Measurements from ENCODE around the gene PAM16.
A peak's percentile ranks its signal among the peaks of the same experiment; 100 is the strongest.

PAM16 gene

DNA sequence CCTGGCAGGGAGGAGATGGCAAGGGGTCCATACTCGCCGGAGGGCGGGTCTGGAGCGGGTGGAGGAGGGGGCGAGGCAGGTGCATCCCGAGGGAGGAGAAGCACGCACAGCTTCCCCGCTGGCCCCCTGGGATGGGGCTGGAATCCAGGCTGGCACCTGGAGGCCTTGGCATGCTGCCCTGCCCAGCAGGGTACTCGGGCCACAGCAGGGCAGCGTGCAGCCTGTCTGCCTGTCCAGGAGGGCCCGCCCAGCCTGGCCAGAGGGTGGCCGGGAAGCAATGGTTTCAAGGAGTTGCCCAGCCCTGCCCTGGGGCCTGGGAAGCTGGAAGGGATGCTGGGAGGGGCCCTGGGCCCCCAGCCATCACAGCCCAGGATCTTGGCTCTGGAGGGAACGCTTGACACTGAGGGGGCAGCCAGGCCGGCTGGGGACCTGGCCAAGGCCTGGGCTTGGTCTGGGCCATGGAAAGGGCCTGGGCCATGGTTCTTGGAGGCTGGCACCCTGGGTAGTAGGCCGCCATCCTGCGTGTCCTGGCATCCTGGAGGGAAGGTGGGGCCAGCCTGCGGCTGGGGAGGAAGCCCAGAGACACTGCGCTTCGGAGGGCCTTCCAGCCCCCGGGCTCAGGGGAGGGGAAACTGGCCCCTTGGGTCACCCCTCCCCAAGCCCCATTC lies 34.1 kb downstream of the PAM16 start:
- H3K27ac Mint-ChIP-seq, result no peak overlapping the region
- H3K4me3 Mint-ChIP-seq, result peak overlapping the region; percentile 50
- peaks cover 26% of the 10 kb centered on the region for H3K4me1 Mint-ChIP-seq
- peaks cover 6% of the 10 kb centered on the region for H3K36me3 Mint-ChIP-seq
- no peak for DNase-seq (ENCODE audit: low spot score in 2 of 2)
- ATAC-seq, result no peak
- H3K9me3 Mint-ChIP-seq, result no peaks in the 10 kb centered on the region

- no peak for ATAC-seq
Observed at GRCh38 chr16:4316108-4316863, 34.8 kb downstream of the PAM16 start.

GRCh38 chr16:4315186-4316107 lies 35.7 kb downstream of the PAM16 start, which contains the start of gene GLIS2:
Gene GLIS2 (plus strand): TSS chr16:4316067. CDS start chr16:4332281, 16,214 bp downstream.
- Mint-ChIP-seq H3K27ac (peak within 1 kb of the TSS; percentile 70), H3K4me1 (peaks cover 26% of the 10 kb centered on the region), H3K4me3 (peak within 1 kb of the TSS; percentile 83), H3K9me3 (no peaks in the 10 kb centered on the region), H3K36me3 (peaks cover 6% of the 10 kb centered on the region)
- DNase-seq (ENCODE audit: low spot score in 2 of 2) (peak; percentile 41 to 65), ATAC-seq (peak; percentile 61)

More at GRCh38 chr16:4316108-4316863, 34.8 kb downstream of the PAM16 start:
- Mint-ChIP-seq H3K36me3 (peaks cover 6% of the 10 kb centered on the region), H3K4me1 (peaks cover 26% of the 10 kb centered on the region), H3K9me3 (no peaks in the 10 kb centered on the region), H3K4me3 (peak overlapping the region; percentile 50), H3K27ac (no peak overlapping the region)
- DNase-seq (ENCODE audit: low spot score in 2 of 2), result no peak

- Mint-ChIP-seq H3K27ac (peak overlapping the region; percentile 70), H3K4me1 (peaks cover 24% of the 10 kb centered on the region), H3K4me3 (peak overlapping the region; percentile 83), H3K9me3 (no peaks in the 10 kb centered on the region), H3K36me3 (peaks cover 6% of the 10 kb centered on the region)
- DNase-seq (ENCODE audit: low spot score in 2 of 2), result no peak
- ATAC-seq, result no peak
Observed at GRCh38 chr16:4314532-4315185, 36.5 kb downstream of the PAM16 start.

GRCh38 chr16:4313563-4314531 lies 37.3 kb downstream of the PAM16 start:
- Mint-ChIP-seq H3K9me3 (no peaks in the 10 kb centered on the region), H3K4me1 (peaks cover 22% of the 10 kb centered on the region), H3K4me3 (peak overlapping the region; percentile 83), H3K36me3 (peaks cover 6% of the 10 kb centered on the region), H3K27ac (peak overlapping the region; percentile 70)
- DNase-seq (ENCODE audit: low spot score in 2 of 2), result peak in 1 of 2 donors; percentile 64
- ATAC-seq, result no peak

- ATAC-seq (no peak), DNase-seq (ENCODE audit: low spot score in 2 of 2) (peak in 1 of 2 donors; percentile 61)
- H3K27ac Mint-ChIP-seq, result no peak overlapping the region
- peaks cover 33% of the 10 kb centered on the region for H3K4me1 Mint-ChIP-seq
- peaks cover 15% of the 10 kb centered on the region for H3K36me3 Mint-ChIP-seq
- no peak overlapping the region for H3K4me3 Mint-ChIP-seq
- H3K9me3 Mint-ChIP-seq, result peaks cover 3% of the 10 kb centered on the region
Observed at GRCh38 chr16:4309833-4310266, 41.3 kb downstream of the PAM16 start.

GRCh38 chr16:4309102-4309832 lies 41.9 kb downstream of the PAM16 start:
- peaks cover 10% of the 10 kb centered on the region for H3K36me3 Mint-ChIP-seq
- H3K4me1 Mint-ChIP-seq, result peaks cover 27% of the 10 kb centered on the region
- H3K4me3 Mint-ChIP-seq, result peak overlapping the region; percentile 93
- ATAC-seq (no peak), DNase-seq (ENCODE audit: low spot score in 2 of 2) (peak in 1 of 2 donors; percentile 48)
- H3K27ac Mint-ChIP-seq, result no peak overlapping the region
- peaks cover 3% of the 10 kb centered on the region for H3K9me3 Mint-ChIP-seq

DNA sequence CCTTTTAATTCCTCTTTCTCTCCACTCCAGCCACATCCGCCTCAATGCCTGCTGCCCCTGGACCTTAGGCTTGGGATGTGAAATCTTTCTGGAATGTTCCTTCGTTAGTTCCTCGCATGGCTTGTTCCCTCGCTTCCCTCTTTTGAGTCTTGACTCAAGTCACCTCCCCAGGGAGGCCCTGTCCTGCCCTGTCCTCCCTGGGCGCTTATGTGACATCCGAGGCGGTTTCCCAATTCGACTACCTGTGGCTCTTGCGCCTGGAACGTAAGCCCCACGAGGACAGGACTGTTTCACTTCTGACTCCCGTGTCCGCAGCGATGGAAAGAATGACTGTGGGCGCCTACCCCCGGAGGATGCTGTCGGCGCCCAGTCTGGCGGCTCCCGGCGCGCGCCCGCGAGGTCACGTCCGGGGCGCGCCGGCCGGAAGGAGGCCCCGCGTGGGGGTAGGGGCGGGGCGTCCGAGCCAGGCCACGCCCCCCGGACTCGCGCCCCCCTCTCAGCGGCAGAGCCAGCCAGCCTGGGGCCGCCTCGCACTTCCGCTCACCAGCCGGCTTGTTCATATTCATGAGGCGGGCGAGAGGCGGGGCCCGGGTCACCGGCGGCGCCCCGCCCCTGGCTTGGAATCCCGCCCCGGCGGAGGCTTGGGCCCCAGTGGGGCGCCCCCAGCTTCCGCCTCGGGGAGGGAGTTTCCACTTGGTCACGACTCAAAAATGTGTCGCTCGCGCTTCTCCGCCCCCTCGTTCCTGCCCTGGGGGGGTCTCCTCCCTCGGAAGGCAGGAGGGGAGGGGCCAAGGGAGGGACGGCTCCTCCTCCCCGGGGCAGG lies 43.7 kb downstream of the PAM16 start:
- peak overlapping the region; percentile 98 for H3K27ac Mint-ChIP-seq
- H3K4me3 Mint-ChIP-seq, result peak overlapping the region; percentile 93
- DNase-seq (ENCODE audit: low spot score in 2 of 2) (peak; percentile 94 to 97), ATAC-seq (peak; percentile 95)
- peaks cover 28% of the 10 kb centered on the region for H3K4me1 Mint-ChIP-seq
- peaks cover 10% of the 10 kb centered on the region for H3K36me3 Mint-ChIP-seq
- peaks cover 3% of the 10 kb centered on the region for H3K9me3 Mint-ChIP-seq

DNA sequence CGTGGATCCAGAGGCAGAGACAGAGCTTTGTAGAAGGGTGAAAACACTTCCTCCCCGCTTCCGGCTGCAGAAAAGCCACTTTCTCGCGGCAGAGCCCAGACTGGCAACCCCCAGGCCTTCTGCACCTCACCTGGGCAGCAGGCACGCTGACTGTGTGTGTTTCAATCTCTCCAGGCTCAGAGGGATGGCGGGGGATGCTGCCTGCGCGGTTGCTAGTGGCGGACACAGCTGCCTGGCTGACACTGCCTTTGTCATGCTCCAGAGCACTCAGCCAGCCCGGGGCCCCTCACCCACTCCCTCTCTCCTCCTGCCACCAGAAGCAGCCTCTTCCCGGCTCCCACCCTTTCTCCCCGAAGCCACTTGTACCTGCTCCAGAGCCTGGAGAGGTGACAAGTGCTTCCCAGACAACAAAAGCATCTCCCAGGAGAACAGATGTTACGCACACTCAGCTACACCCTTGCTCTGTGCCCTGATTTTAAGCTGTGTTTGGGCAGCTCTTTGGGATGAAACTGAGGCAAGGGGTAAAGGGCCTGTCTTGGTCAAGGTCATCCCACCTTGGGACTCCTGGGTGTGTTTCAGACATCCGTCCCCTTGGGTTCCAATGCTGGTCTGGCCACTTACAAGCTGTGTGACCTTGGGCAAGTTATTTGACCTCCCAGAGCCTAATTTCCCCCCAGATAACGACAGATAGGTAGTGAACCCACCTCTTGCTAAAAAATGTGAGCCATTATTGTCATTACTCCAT lies 44.5 kb downstream of the PAM16 start:
- Mint-ChIP-seq H3K27ac (peak overlapping the region; percentile 98), H3K4me3 (peak overlapping the region; percentile 93), H3K4me1 (peaks cover 28% of the 10 kb centered on the region), H3K36me3 (peaks cover 10% of the 10 kb centered on the region), H3K9me3 (peaks cover 3% of the 10 kb centered on the region)
- ATAC-seq, result peak; percentile 6
- peak in 1 of 2 donors; percentile 56 for DNase-seq (ENCODE audit: low spot score in 2 of 2)

DNA sequence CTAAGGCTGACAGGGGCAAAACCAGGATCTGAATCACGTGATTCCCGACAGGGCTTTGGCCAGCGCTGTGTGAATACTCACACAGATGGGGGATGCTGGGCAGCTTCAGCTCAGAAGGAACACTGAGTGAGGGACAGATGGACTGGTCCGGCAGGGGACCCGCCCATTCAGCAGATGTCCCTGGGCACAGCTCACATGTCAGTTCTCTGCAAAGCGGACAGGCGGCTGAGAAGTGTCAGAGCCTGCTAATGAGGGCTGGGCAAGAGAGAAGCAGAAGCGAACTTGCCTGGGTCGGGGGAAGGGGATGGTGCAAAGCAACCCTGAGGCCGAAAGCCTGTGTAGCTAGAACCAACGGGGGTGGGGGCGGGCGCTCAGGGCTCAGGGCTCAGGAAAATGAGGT lies 47.1 kb downstream of the PAM16 start:
- Mint-ChIP-seq H3K4me3 (no peak overlapping the region), H3K36me3 (peaks cover 15% of the 10 kb centered on the region), H3K27ac (peak overlapping the region; percentile 54), H3K9me3 (peaks cover 3% of the 10 kb centered on the region), H3K4me1 (peaks cover 24% of the 10 kb centered on the region)
- no peak for DNase-seq (ENCODE audit: low spot score in 2 of 2)
- no peak for ATAC-seq

GRCh38 chr16:4301968-4302367 lies 49.2 kb downstream of the PAM16 start:
- DNase-seq (ENCODE audit: low spot score in 2 of 2) (no peak), ATAC-seq (no peak)
- no peak overlapping the region for H3K27ac Mint-ChIP-seq
- no peaks in the 10 kb centered on the region for H3K9me3 Mint-ChIP-seq
- H3K4me1 Mint-ChIP-seq, result peaks cover 17% of the 10 kb centered on the region
- no peak overlapping the region for H3K4me3 Mint-ChIP-seq
- H3K36me3 Mint-ChIP-seq, result peaks cover 9% of the 10 kb centered on the region

GRCh38 chr16:4301177-4301576 lies 49.9 kb downstream of the PAM16 start:
- H3K9me3 Mint-ChIP-seq, result no peaks in the 10 kb centered on the region
- DNase-seq (ENCODE audit: low spot score in 2 of 2) (no peak), ATAC-seq (no peak)
- H3K27ac Mint-ChIP-seq, result no peak overlapping the region
- no peak overlapping the region for H3K4me3 Mint-ChIP-seq
- H3K36me3 Mint-ChIP-seq, result peaks cover 5% of the 10 kb centered on the region
- H3K4me1 Mint-ChIP-seq, result peaks cover 9% of the 10 kb centered on the region

Measured in stimulated activated effector memory CD8-positive, alpha-beta T cell treated with anti-CD3 and anti-CD28 coated beads, Interleukin-12 subunit alpha, Interleukin-12 subunit beta, amount 100 ng/mL, for 72 hours (primary cell).